Measurements from ENCODE around the gene C11orf52. TPM values are rescaled to one million over a fixed set of nuclear protein-coding genes. Genes with fewer than 3 reads are reported as not detected.

C11orf52 gene
- total and polyA plus RNA-seq, 2 of the 13 experiments (the other 11 are each of a cell fraction or from before 2014, with no cell fraction given): 7.4 to 11.0 TPM

GRCh38 chr11:111913031-111913861 is 5.5 kb upstream of the C11orf52 start:
- in situ Hi-C loops (cut with HindIII; ENCODE audit: extremely low pct_ligation_motif_present, low pct_unique_long_range_greater_than_20kb) (no loop called here), intact Hi-C loops (cut with micrococcal nuclease; ENCODE audit: unreplicated experiment) (no loop called here)
- H3K27me3 ChIP-seq (ENCODE audit: control insufficient read depth in 1 of 2, insufficient read depth in 2 of 2, low read length in 2 of 2): no peaks in the 10 kb centered on the region; a peak in 1 of 5 replicates
- 57% methylated on average over 21 of the region's 24 CpGs for WGBS (ENCODE audit: low lambda C conversion rate)
- H3K27ac ChIP-seq (ENCODE audit: extremely low read length, insufficient read depth, low read length): no peak overlapping the region
- H3K9ac ChIP-seq (ENCODE audit: insufficient read depth, low read depth, low read length): no peak overlapping the region
- H2AFZ ChIP-seq (ENCODE audit: low read length): no peak overlapping the region
- peak overlapping the region; percentile 46 for H3K4me2 ChIP-seq (ENCODE audit: low read depth, low read length)
- ATAC-seq (peak; percentile 31), DNase-seq (ENCODE audit: low spot score) (no peak), FAIRE-seq (no peak)
- CTCF ChIA-PET (ENCODE audit: low intra/inter-chr PET ratio, low total read pairs): no interaction called here
- H4K20me1 ChIP-seq (ENCODE audit: insufficient read depth, low read length): no peaks in the 10 kb centered on the region
- H3K36me3 ChIP-seq (replicated peaks in 1 of 2; ENCODE audit: control insufficient read depth in 1 of 2, insufficient read depth in 2 of 2, low read length in 2 of 2): no peaks in the 10 kb centered on the region
- peaks cover 65% of the 10 kb centered on the region for H3K4me1 ChIP-seq (ENCODE audit: insufficient read depth, low read length)
- peak; percentile 7 for TF ChIP-seq TEAD3 (CRISPR knock-in tag; optimal IDR thresholded peaks at IDR 0.05; ENCODE audit: borderline replicate concordance)
- TF ChIP-seq ZFP82 (CRISPR knock-in tag; IDR thresholded peaks at IDR 0.05; ENCODE audit: borderline replicate concordance): no peak
- TF ChIP-seq, protein P1, sequence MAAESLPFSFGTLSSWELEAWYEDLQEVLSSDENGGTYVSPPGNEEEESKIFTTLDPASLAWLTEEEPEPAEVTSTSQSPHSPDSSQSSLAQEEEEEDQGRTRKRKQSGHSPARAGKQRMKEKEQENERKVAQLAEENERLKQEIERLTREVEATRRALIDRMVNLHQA (CRISPR knock-in tag; IDR thresholded peaks at IDR 0.05): no peak
- TF ChIP-seq ZNF687 (CRISPR knock-in tag; IDR thresholded peaks at IDR 0.05): peak; percentile 43; the same call in 1 of the 2 replicates
- TF ChIP-seq CREB1 (IDR thresholded peaks at IDR 0.05): no peak
- 0 out of 2 replicates have a peak, but pooled peaks have one; percentile 20 for TF ChIP-seq CREB1 (CRISPR knock-in tag; IDR thresholded peaks at IDR 0.05)
- no peak for TF ChIP-seq ELF1 (CRISPR knock-in tag; IDR thresholded peaks at IDR 0.05)
- no TSS peak for BruUV-seq (replicated peaks)
- no peaks in the 10 kb centered on the region for H3K9me3 ChIP-seq (ENCODE audit: low read length)
- no peaks in the 10 kb centered on the region for H3K79me2 ChIP-seq (ENCODE audit: insufficient read depth, low read length)
- POLR2A ChIA-PET: interaction anchor here (1.9 kb wide), 1 partner anchor 13 kb away, joined by 7 read pairs; no protein-coding TSS in a partner anchor
- peak overlapping the region in 1 of 3 experiments; percentile 32; a peak in 2 of 6 replicates for H3K4me3 ChIP-seq (replicated peaks in 1 of 3; ENCODE audit: insufficient read depth in 1 of 3, low read depth in 2 of 3, low read length in 3 of 3)
